ENCODE results near the gene ZC3H18. TPM values are rescaled to one million over a fixed set of nuclear protein-coding genes. Genes with fewer than 3 reads are reported as not detected.
A peak's percentile ranks its signal among the peaks of the same experiment; 100 is the strongest.

The ZC3H18 gene
- total and polyA plus RNA-seq, 10 of the 15 experiments (the other 5 are each of a cell fraction or from before 2014, with no cell fraction given) = 1.0 to 58.3 (median 22.4) TPM

DNA sequence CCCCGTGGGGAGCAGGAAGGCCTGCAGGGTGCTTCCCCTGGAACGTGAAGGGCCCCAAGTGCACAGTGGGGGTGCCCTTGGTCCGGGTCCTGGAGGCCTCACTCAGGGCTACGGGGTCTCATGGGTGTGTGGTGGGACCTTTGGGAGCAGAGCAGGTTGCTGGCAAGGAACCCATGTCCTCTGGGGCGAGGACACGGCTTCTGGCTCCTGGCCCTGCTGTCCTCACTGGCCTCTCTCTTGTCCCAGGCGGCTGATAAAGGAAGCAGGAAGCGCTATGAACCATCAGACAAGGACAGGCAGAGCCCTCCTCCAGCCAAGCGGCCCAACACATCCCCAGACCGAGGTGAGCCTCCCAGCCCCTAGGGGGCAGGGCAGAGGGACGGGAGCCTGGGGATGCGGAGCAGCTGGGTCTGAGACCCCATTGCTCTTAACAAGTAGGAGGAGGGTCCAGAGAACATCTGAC lies 58.3 kb downstream of the ZC3H18 start:
- ATAC-seq (peak; percentile 41), DNase-seq (ENCODE audit: low read depth, low spot score) (no peak), FAIRE-seq (no peak)
- 85% methylated on average over 10 of the region's 12 CpGs for WGBS (ENCODE audit: insufficient coverage, insufficient replicate concordance, low lambda C conversion rate, missing lambda C conversion rate)
- Histone ChIP-seq H3K36me3 (ENCODE audit: control insufficient read depth in 2 of 2, insufficient read depth in 2 of 2, low read length in 1 of 2) (peaks cover 7 to 47% of the 10 kb centered on the region in 2 experiments; a peak in 3 of 4 replicates), H3K9ac (ENCODE audit: control insufficient read depth, insufficient read depth, low read length) (no peak overlapping the region), H3K79me2 (ENCODE audit: control insufficient read depth, insufficient read depth, low read length) (no peaks in the 10 kb centered on the region), H3K4me1 (ENCODE audit: control insufficient read depth, insufficient read depth, low read length) (peaks cover 4% of the 10 kb centered on the region), H3K4me3 (no peak overlapping the region), H4K20me1 (ENCODE audit: control insufficient read depth, insufficient read depth) (no peaks in the 10 kb centered on the region), H3K27ac (ENCODE audit: control insufficient read depth, insufficient read depth) (no peak overlapping the region), H2AFZ (ENCODE audit: control insufficient read depth, low read depth, low read length) (no peak overlapping the region), H3K4me2 (ENCODE audit: control insufficient read depth, insufficient read depth) (no peak overlapping the region), H3K9me3 (replicated peaks; ENCODE audit: control insufficient read depth, insufficient read depth, low read length) (no peaks in the 10 kb centered on the region), H3K27me3 (replicated peaks in 1 of 2; ENCODE audit: control insufficient read depth in 2 of 2, insufficient read depth in 2 of 2, low read length in 1 of 2) (no peaks in the 10 kb centered on the region)
- CTCF ChIA-PET = interaction anchor here (1.1 to 1.2 kb wide), 2 partner anchors 58 to 588 kb away, joined by 4 to 5 read pairs; partner anchors contain the start of gene ZC3H18
- POLR2A ChIA-PET = no interaction called here
- RAD21 ChIA-PET (ENCODE audit: unreplicated experiment) = interaction anchor here (1.1 kb wide), 1 partner anchor 57 kb away, joined by 3 read pairs; no protein-coding TSS in a partner anchor
- in situ Hi-C loops (cut with MboI) = no loop called here
- no TSS peak for BruUV-seq (replicated peaks)
- TF ChIP-seq BMI1 (IDR thresholded peaks at IDR 0.05; ENCODE audit: borderline replicate concordance) = no peak
- TF ChIP-seq, protein P1, sequence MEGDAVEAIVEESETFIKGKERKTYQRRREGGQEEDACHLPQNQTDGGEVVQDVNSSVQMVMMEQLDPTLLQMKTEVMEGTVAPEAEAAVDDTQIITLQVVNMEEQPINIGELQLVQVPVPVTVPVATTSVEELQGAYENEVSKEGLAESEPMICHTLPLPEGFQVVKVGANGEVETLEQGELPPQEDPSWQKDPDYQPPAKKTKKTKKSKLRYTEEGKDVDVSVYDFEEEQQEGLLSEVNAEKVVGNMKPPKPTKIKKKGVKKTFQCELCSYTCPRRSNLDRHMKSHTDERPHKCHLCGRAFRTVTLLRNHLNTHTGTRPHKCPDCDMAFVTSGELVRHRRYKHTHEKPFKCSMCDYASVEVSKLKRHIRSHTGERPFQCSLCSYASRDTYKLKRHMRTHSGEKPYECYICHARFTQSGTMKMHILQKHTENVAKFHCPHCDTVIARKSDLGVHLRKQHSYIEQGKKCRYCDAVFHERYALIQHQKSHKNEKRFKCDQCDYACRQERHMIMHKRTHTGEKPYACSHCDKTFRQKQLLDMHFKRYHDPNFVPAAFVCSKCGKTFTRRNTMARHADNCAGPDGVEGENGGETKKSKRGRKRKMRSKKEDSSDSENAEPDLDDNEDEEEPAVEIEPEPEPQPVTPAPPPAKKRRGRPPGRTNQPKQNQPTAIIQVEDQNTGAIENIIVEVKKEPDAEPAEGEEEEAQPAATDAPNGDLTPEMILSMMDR (IDR thresholded peaks at IDR 0.05 in 2 of 3, conservative IDR thresholded peaks at IDR 0.05 in 1 of 3; ENCODE audit: control insufficient read depth in 2 of 3, extremely low read depth in 1 of 3, insufficient read depth in 1 of 3, low read depth in 3 of 3, low read length in 3 of 3) = peak; percentile 25 to 55 (median 38); a peak in 5 of 6 replicates
- intact Hi-C loops (cut with micrococcal nuclease; ENCODE audit: unreplicated experiment) = no loop called here
- SMC1A ChIA-PET (ENCODE audit: uncharacterized antibody, unreplicated experiment) = no interaction called here

- ChIA-PET CTCF (interaction anchor here (1.1 to 1.6 kb wide), 3 partner anchors 60 to 586 kb away, joined by 3 to 5 read pairs (median 4); partner anchors contain the start of gene ZC3H18), RAD21 (ENCODE audit: unreplicated experiment) (interaction anchor here (1.1 kb wide), 1 partner anchor 58 kb away, joined by 3 read pairs; no protein-coding TSS in a partner anchor), POLR2A (no interaction called here), SMC1A (ENCODE audit: uncharacterized antibody, unreplicated experiment) (no interaction called here)
- no peaks in the 10 kb centered on the region for H3K9me3 ChIP-seq (replicated peaks; ENCODE audit: control insufficient read depth, insufficient read depth, low read length)
- H3K36me3 ChIP-seq (ENCODE audit: control insufficient read depth in 2 of 2, insufficient read depth in 2 of 2, low read length in 1 of 2) = peaks cover 5 to 35% of the 10 kb centered on the region in 2 experiments; a peak in 3 of 4 replicates
- in situ Hi-C loops (cut with MboI) = no loop called here
- no peak overlapping the region for H3K4me2 ChIP-seq (ENCODE audit: control insufficient read depth, insufficient read depth)
- H3K79me2 ChIP-seq (ENCODE audit: control insufficient read depth, insufficient read depth, low read length) = no peaks in the 10 kb centered on the region
- BruUV-seq (replicated peaks) = no TSS peak
- ATAC-seq = no peak
- intact Hi-C loops (cut with micrococcal nuclease; ENCODE audit: unreplicated experiment) = no loop called here
- no peaks in the 10 kb centered on the region for H4K20me1 ChIP-seq (ENCODE audit: control insufficient read depth, insufficient read depth)
- H3K4me3 ChIP-seq = no peak overlapping the region
- 90% methylated on average over 9 of the region's 9 CpGs for WGBS (ENCODE audit: insufficient coverage, insufficient replicate concordance, low lambda C conversion rate, missing lambda C conversion rate)
- H3K9ac ChIP-seq (ENCODE audit: control insufficient read depth, insufficient read depth, low read length) = no peak overlapping the region
- DNase-seq (ENCODE audit: low read depth, low spot score) = no peak
- FAIRE-seq = no peak
- H2AFZ ChIP-seq (ENCODE audit: control insufficient read depth, low read depth, low read length) = no peak overlapping the region
- no peak overlapping the region for H3K27ac ChIP-seq (ENCODE audit: control insufficient read depth, insufficient read depth)
- H3K27me3 ChIP-seq (replicated peaks in 1 of 2; ENCODE audit: control insufficient read depth in 2 of 2, insufficient read depth in 2 of 2, low read length in 1 of 2) = no peaks in the 10 kb centered on the region
- peaks cover 11% of the 10 kb centered on the region for H3K4me1 ChIP-seq (ENCODE audit: control insufficient read depth, insufficient read depth, low read length)
- no peak for TF ChIP-seq BHLHE40 (IDR thresholded peaks at IDR 0.05; ENCODE audit: borderline replicate concordance in 1 of 2, low read depth in 2 of 2, low read length in 1 of 2)
- TF ChIP-seq RELB (IDR thresholded peaks at IDR 0.05; ENCODE audit: low read depth) = no peak
- TF ChIP-seq MEF2A (IDR thresholded peaks at IDR 0.05; ENCODE audit: insufficient read depth, low read depth, low read length) = no peak
- TF ChIP-seq FOXM1 (IDR thresholded peaks at IDR 0.05; ENCODE audit: low read depth, low read length) = no peak
- no peak for TF ChIP-seq CHD4 (IDR thresholded peaks at IDR 0.05)
- TF ChIP-seq CBX5 (IDR thresholded peaks at IDR 0.05; ENCODE audit: low read depth) = no peak
- no peak for TF ChIP-seq NR2F1 (conservative IDR thresholded peaks at IDR 0.05)
- TF ChIP-seq, protein P2, sequence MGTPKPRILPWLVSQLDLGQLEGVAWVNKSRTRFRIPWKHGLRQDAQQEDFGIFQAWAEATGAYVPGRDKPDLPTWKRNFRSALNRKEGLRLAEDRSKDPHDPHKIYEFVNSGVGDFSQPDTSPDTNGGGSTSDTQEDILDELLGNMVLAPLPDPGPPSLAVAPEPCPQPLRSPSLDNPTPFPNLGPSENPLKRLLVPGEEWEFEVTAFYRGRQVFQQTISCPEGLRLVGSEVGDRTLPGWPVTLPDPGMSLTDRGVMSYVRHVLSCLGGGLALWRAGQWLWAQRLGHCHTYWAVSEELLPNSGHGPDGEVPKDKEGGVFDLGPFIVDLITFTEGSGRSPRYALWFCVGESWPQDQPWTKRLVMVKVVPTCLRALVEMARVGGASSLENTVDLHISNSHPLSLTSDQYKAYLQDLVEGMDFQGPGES (IDR thresholded peaks at IDR 0.05) = no peak
- no peak for TF ChIP-seq MAX (IDR thresholded peaks at IDR 0.05; ENCODE audit: low read depth, low read length)
Observed at GRCh38 chr16:88629835-88630234, 59.6 kb downstream of the ZC3H18 start.

All from GM12878 (cell line).